ENCODE measurements around the gene CDC37.

The CDC37 gene

GRCh38 chr19:10418235-10418484, 14.8 kb upstream of the CDC37 start:
- H3K36me3 ChIP-seq (ENCODE audit: low read depth) = no peaks in the 10 kb centered on the region
- H3K27ac ChIP-seq (ENCODE audit: poor library complexity, severe bottlenecking) = no peak overlapping the region
- TF ChIP-seq CTCF (IDR thresholded peaks at IDR 0.05; ENCODE audit: poor library complexity, severe bottlenecking) = no peak
- ATAC-seq (ENCODE audit: low read depth) = no peak
- H3K4me3 ChIP-seq (ENCODE audit: severe bottlenecking) = no peak overlapping the region
- H3K27me3 ChIP-seq (ENCODE audit: insufficient read depth, poor library complexity, severe bottlenecking) = peaks cover 59% of the 10 kb centered on the region
- peaks cover 3% of the 10 kb centered on the region for H3K9me3 ChIP-seq (ENCODE audit: severe bottlenecking)
- DNase-seq (ENCODE audit: low spot score) = no peak
- H3K4me1 ChIP-seq (ENCODE audit: insufficient read depth, poor library complexity, severe bottlenecking) = peaks cover 10% of the 10 kb centered on the region

- ATAC-seq (ENCODE audit: low read depth) = peak; percentile 11; the same call in 1 of the 3 replicates
- Histone ChIP-seq H3K9me3 (ENCODE audit: severe bottlenecking) (peaks cover 3% of the 10 kb centered on the region), H3K4me1 (ENCODE audit: insufficient read depth, poor library complexity, severe bottlenecking) (peaks cover 10% of the 10 kb centered on the region), H3K36me3 (ENCODE audit: low read depth) (no peaks in the 10 kb centered on the region), H3K27me3 (ENCODE audit: insufficient read depth, poor library complexity, severe bottlenecking) (peaks cover 57% of the 10 kb centered on the region), H3K4me3 (ENCODE audit: severe bottlenecking) (no peak overlapping the region), H3K27ac (ENCODE audit: poor library complexity, severe bottlenecking) (no peak overlapping the region)
- DNase-seq (ENCODE audit: low spot score) = no peak
- no peak for TF ChIP-seq CTCF (IDR thresholded peaks at IDR 0.05; ENCODE audit: poor library complexity, severe bottlenecking)
Measured at GRCh38 chr19:10417541-10418234, 14.3 kb upstream of the CDC37 start.

GRCh38 chr19:10416380-10417257, 13.3 kb upstream of the CDC37 start:
- H3K36me3 ChIP-seq (ENCODE audit: low read depth) = no peaks in the 10 kb centered on the region
- H3K27me3 ChIP-seq (ENCODE audit: insufficient read depth, poor library complexity, severe bottlenecking) = peaks cover 46% of the 10 kb centered on the region
- H3K4me1 ChIP-seq (ENCODE audit: insufficient read depth, poor library complexity, severe bottlenecking) = peaks cover 10% of the 10 kb centered on the region
- no peak overlapping the region for H3K27ac ChIP-seq (ENCODE audit: poor library complexity, severe bottlenecking)
- ATAC-seq (ENCODE audit: low read depth) (peak; percentile 45), DNase-seq (ENCODE audit: low spot score) (peak; percentile 83)
- peaks cover 3% of the 10 kb centered on the region for H3K9me3 ChIP-seq (ENCODE audit: severe bottlenecking)
- peak overlapping the region; percentile 32 for H3K4me3 ChIP-seq (ENCODE audit: severe bottlenecking)
- TF ChIP-seq CTCF (IDR thresholded peaks at IDR 0.05; ENCODE audit: poor library complexity, severe bottlenecking) = peak; percentile 96

- Histone ChIP-seq H3K4me3 (ENCODE audit: severe bottlenecking) (peak overlapping the region; percentile 32), H3K9me3 (ENCODE audit: severe bottlenecking) (peaks cover 3% of the 10 kb centered on the region), H3K27ac (ENCODE audit: poor library complexity, severe bottlenecking) (no peak overlapping the region), H3K36me3 (ENCODE audit: low read depth) (no peaks in the 10 kb centered on the region), H3K4me1 (ENCODE audit: insufficient read depth, poor library complexity, severe bottlenecking) (peaks cover 10% of the 10 kb centered on the region), H3K27me3 (ENCODE audit: insufficient read depth, poor library complexity, severe bottlenecking) (peaks cover 40% of the 10 kb centered on the region)
- no peak for TF ChIP-seq CTCF (IDR thresholded peaks at IDR 0.05; ENCODE audit: poor library complexity, severe bottlenecking)
- ATAC-seq (ENCODE audit: low read depth) (no peak; the same call in 2 of the 3 replicates), DNase-seq (ENCODE audit: low spot score) (no peak)
Measured at GRCh38 chr19:10416083-10416379, 12.7 kb upstream of the CDC37 start.

Measured in RWPE2 (cell line).